ENCODE data around the gene XPC. TPM values are rescaled to one million over a fixed set of nuclear protein-coding genes. Genes with fewer than 3 reads are reported as not detected.

XPC gene
- total RNA-seq, 1 donor from 2014 or later = 26.8 TPM

DNA sequence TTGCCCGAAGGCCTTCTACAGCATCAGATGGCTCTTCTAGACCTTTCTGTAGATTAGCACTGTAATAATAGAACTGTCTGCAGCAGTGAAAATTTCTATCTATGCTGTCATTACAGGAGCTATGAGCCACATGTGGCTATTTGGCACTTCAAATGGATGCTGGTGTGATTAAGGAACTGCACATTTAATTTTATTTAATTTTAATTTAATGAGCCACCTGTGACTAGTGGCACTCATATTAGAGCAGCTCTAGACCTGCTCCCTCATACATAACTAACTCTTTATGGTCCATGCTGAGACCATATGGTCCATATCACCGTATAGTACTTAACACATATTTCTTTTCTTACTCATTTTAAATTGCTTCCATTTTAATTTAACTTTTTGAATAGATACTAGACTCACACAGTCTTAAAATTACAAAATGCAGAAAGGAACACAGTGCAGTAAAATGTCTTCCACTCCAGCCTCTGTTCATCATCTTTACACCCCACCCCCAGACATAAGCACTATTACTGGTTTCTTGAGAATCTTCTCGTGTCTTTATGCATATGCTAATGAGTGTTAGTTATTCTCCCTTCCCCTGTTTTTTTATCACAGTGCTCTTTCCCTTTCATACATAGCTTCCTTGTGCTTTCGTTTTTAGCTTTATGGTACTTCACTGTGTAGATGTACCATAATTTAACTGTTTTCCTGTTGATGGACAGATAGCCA, 9.8 kb upstream of the XPC start:
- no peak overlapping the region for H3K4me3 Mint-ChIP-seq (ENCODE audit: unreplicated experiment)
- no peaks in the 10 kb centered on the region for H3K4me1 Mint-ChIP-seq (ENCODE audit: low read depth)
- peaks cover 23% of the 10 kb centered on the region for H3K36me3 Mint-ChIP-seq (ENCODE audit: low read depth)
- TF ChIP-seq, protein P1, sequence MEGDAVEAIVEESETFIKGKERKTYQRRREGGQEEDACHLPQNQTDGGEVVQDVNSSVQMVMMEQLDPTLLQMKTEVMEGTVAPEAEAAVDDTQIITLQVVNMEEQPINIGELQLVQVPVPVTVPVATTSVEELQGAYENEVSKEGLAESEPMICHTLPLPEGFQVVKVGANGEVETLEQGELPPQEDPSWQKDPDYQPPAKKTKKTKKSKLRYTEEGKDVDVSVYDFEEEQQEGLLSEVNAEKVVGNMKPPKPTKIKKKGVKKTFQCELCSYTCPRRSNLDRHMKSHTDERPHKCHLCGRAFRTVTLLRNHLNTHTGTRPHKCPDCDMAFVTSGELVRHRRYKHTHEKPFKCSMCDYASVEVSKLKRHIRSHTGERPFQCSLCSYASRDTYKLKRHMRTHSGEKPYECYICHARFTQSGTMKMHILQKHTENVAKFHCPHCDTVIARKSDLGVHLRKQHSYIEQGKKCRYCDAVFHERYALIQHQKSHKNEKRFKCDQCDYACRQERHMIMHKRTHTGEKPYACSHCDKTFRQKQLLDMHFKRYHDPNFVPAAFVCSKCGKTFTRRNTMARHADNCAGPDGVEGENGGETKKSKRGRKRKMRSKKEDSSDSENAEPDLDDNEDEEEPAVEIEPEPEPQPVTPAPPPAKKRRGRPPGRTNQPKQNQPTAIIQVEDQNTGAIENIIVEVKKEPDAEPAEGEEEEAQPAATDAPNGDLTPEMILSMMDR (IDR thresholded peaks at IDR 0.05) = no peak
- no peak overlapping the region for H3K27ac Mint-ChIP-seq (ENCODE audit: unreplicated experiment)
- DNase-seq (ENCODE audit: low spot score) = no peak
- peaks cover 4% of the 10 kb centered on the region for H3K9me3 Mint-ChIP-seq (ENCODE audit: low read depth)
- no peaks in the 10 kb centered on the region for H3K27me3 Mint-ChIP-seq (ENCODE audit: low read depth)

DNA sequence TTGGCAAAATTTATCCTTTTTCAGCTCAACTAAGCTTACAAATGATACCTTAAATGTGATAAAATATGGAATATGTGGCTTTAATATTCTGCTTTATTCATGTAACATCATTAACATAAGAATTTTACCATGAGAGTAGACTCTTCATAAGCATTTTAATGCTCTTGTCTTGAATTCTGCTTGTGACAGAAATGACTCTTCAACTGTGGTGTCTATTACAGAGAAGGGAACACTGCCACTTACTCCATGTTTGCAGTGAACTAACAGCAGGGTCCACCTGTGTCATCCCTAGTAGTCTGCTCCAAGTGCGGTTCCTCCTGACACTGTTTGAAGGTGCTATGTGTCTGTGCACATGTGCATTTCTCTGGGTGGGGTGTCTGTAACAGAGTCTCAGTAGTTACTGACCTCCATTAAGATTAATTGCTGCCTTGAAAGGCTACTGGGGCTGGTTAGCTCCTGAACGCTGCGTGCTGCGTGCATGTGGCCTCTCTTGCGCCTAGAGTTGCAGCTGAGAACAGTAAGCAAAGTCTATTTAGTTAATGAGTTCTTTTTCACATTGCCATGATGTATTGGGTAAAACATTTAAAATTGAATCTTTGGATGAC, 8.6 kb upstream of the XPC start:
- Mint-ChIP-seq H3K36me3 (ENCODE audit: low read depth) (peaks cover 27% of the 10 kb centered on the region), H3K27me3 (ENCODE audit: low read depth) (no peaks in the 10 kb centered on the region), H3K4me3 (ENCODE audit: unreplicated experiment) (no peak overlapping the region), H3K27ac (ENCODE audit: unreplicated experiment) (no peak overlapping the region), H3K4me1 (ENCODE audit: low read depth) (peaks cover 3% of the 10 kb centered on the region), H3K9me3 (ENCODE audit: low read depth) (peaks cover 4% of the 10 kb centered on the region)
- TF ChIP-seq, protein P1 (IDR thresholded peaks at IDR 0.05) = no peak
- DNase-seq (ENCODE audit: low spot score) = no peak

DNA sequence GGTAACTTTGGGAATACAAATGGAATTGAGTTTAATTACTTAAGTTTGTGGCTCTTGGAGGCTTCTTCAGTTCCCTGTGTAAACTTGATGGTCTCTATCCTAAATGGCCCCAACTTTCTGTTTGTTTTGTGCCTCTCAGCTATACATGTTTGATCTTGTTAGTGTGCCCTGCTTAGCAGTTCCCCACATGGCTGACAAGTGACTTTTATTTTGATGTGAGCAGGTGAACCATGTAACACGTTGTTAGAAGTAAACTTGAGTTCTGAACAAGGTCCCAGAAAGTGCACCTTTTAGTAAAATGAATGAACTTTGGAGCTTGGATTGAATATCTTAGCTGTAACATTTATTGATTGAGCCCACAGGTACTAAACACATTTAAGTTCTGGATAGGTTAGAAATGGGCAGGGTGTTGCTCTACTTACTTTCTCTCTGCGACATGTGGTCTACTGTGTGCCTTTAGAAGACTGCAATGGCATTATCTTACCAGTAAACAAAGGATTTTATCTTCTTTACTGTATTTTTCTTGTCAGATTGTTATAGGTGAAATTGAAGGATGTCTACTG, 4.7 kb upstream of the XPC start:
- DNase-seq (ENCODE audit: low spot score) = no peak
- Mint-ChIP-seq H3K27me3 (ENCODE audit: low read depth) (no peaks in the 10 kb centered on the region), H3K27ac (ENCODE audit: unreplicated experiment) (no peak overlapping the region), H3K4me1 (ENCODE audit: low read depth) (peaks cover 19% of the 10 kb centered on the region), H3K4me3 (ENCODE audit: unreplicated experiment) (no peak overlapping the region), H3K36me3 (ENCODE audit: low read depth) (peaks cover 15% of the 10 kb centered on the region), H3K9me3 (ENCODE audit: low read depth) (no peaks in the 10 kb centered on the region)
- TF ChIP-seq, protein P1 (IDR thresholded peaks at IDR 0.05) = no peak

DNA sequence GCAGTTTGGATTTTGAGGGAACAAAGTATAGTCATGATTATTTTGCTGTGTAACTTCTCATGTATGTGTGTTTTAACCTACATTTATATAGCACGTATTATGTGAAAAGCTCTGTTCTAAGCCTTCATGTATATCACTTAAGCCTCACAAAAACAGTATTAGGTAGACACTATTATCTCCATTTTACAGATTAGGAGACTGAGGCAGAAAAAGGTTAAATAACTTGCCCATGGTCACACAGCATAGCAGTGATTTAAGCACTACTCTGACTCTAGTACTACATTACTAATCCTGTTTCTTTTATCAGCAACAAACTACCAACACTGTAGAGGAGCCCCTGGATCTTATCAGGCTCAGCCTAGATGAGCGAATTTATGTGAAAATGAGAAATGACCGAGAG, 2.9 kb upstream of the XPC start:
- Mint-ChIP-seq H3K4me1 (ENCODE audit: low read depth) (peaks cover 34% of the 10 kb centered on the region), H3K36me3 (ENCODE audit: low read depth) (peaks cover 11% of the 10 kb centered on the region), H3K4me3 (ENCODE audit: unreplicated experiment) (no peak overlapping the region), H3K27ac (ENCODE audit: unreplicated experiment) (no peak overlapping the region), H3K9me3 (ENCODE audit: low read depth) (no peaks in the 10 kb centered on the region), H3K27me3 (ENCODE audit: low read depth) (no peaks in the 10 kb centered on the region)
- DNase-seq (ENCODE audit: low spot score) = no peak
- TF ChIP-seq, protein P1 (IDR thresholded peaks at IDR 0.05) = no peak

DNA sequence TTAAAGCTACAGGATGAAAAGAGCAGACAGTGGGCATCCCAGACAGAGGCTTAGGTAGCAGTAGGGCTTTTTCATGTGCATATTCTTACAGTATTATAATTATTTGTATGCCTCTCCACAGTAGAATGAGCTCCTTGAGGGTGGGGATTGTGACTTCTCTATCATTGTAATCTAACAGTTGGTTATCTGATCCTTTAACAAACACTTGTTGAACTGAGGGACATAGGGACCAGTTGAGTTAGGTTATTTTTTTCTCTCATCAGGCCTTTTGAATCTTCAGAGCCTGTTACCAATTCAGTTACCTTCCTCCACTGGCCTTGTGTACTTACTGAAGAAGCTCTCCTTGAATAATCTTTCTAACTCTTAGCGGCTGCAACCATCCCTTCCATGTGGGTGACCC, 1.4 kb upstream of the XPC start:
- H3K4me1 Mint-ChIP-seq (ENCODE audit: low read depth) = peaks cover 48% of the 10 kb centered on the region
- no peak overlapping the region for H3K27ac Mint-ChIP-seq (ENCODE audit: unreplicated experiment)
- peak overlapping the region; percentile 96 for H3K4me3 Mint-ChIP-seq (ENCODE audit: unreplicated experiment)
- no peaks in the 10 kb centered on the region for H3K27me3 Mint-ChIP-seq (ENCODE audit: low read depth)
- DNase-seq (ENCODE audit: low spot score) = no peak
- peaks cover 7% of the 10 kb centered on the region for H3K36me3 Mint-ChIP-seq (ENCODE audit: low read depth)
- TF ChIP-seq, protein P1 (IDR thresholded peaks at IDR 0.05) = no peak
- no peaks in the 10 kb centered on the region for H3K9me3 Mint-ChIP-seq (ENCODE audit: low read depth)

Data from chondrocyte (in vitro differentiated cells).